IMR-90 (cell line): ENCODE results near the gene ACOT7. TPM values are rescaled to one million over a fixed set of nuclear protein-coding genes. Genes with fewer than 3 reads are reported as not detected.

Experiments
- ATAC-seq: fragments of 200-7000 bp; cut with Tn5 transposase; 2 replicates; pipeline ENCODE4 v1.9.1; 2020; ENCODE audit warnings: low read depth, mild to moderate bottlenecking, moderate library complexity
- BruUV-seq: library from RNA; stranded (reverse); fragments of 400-500 nt; replicated peaks from 2 replicates; lab custom pipeline; 2021; lab: Mats Ljungman, UMichigan
- CTCF ChIA-PET: fragments of 300-600 bp; formaldehyde crosslinking; extraction: SDS; loops from one replicate; lab custom pipeline; 2021; ENCODE audit warnings: antibody characterized with exemption; lab: Yijun Ruan, JAX
- POLR2A ChIA-PET: fragments of 300-600 bp; sonication (Branson Sonifier 250); formaldehyde crosslinking; loops from one replicate; lab custom pipeline; 2022; ENCODE audit warnings: antibody characterized with exemption; ENCODE audit not compliant: unreplicated experiment; lab: Charles Lee
- DNase-seq: peaks from one replicate; pipeline ENCODE4 v3.0.0; 2013
- H2AFZ ChIP-seq: replicated peaks from 2 replicates; pipeline ENCODE3; 2013; ENCODE audit warnings: low read length, mild to moderate bottlenecking; ENCODE audit not compliant: poor library complexity
- H2AK5ac ChIP-seq: 2 replicates; pipeline ENCODE4 v1.6.1; 2013; ENCODE audit warnings: low read depth, low read length, inconsistent platforms
- H2AK9ac ChIP-seq: replicated peaks from 2 replicates; pipeline ENCODE3; 2013; ENCODE audit warnings: mild to moderate bottlenecking, low read depth, low read length, moderate library complexity; ENCODE audit not compliant: poor library complexity
- H2BK120ac ChIP-seq: 2 replicates; pipeline ENCODE4 v1.6.1; 2013; ENCODE audit warnings: low read depth, low read length, inconsistent platforms
- H2BK15ac ChIP-seq: 3 replicates; pipeline ENCODE4 v1.6.1; 2013; ENCODE audit warnings: low read depth, low read length, inconsistent platforms
- H2BK20ac ChIP-seq: 2 replicates; pipeline ENCODE4 v1.6.1; 2013; ENCODE audit warnings: low read depth, mild to moderate bottlenecking, inconsistent platforms, low read length, moderate library complexity
- H2BK5ac ChIP-seq: 2 replicates; pipeline ENCODE4 v1.6.1; 2013; ENCODE audit warnings: mild to moderate bottlenecking, low read depth, low read length, inconsistent platforms; ENCODE audit not compliant: poor library complexity, severe bottlenecking
- H3K14ac ChIP-seq: replicated peaks from 2 replicates; pipeline ENCODE4 v1.6.1; 2013; ENCODE audit warnings: low read depth, low read length, inconsistent platforms
- H3K18ac ChIP-seq: 2 replicates; pipeline ENCODE4 v1.6.1; 2013; ENCODE audit warnings: low read depth, low read length, control low read depth
- H3K23ac ChIP-seq: 2 replicates; pipeline ENCODE4 v1.6.1; 2013; ENCODE audit warnings: low read depth, low read length, inconsistent platforms
- H3K27ac ChIP-seq: 2 replicates; pipeline ENCODE4 v1.5.1; 2013; ENCODE audit warnings: mild to moderate bottlenecking, control low read depth, low read length; ENCODE audit not compliant: insufficient read depth
- H3K27me3 ChIP-seq: 2 replicates; pipeline ENCODE4 v1.6.1; 2013; ENCODE audit warnings: low read length; ENCODE audit not compliant: control insufficient read depth, insufficient read depth
- H3K36me3 ChIP-seq: 2 replicates; pipeline ENCODE4 v1.6.1; 2013; ENCODE audit warnings: low read length, mixed read lengths; ENCODE audit not compliant: control insufficient read depth, insufficient read depth
- H3K4ac ChIP-seq: 2 replicates; pipeline ENCODE4 v1.6.1; 2013; ENCODE audit warnings: low read depth, low read length, inconsistent platforms
- H3K4me1 ChIP-seq: 2 replicates; pipeline ENCODE4 v1.6.1; 2013; ENCODE audit warnings: low read length, mixed read lengths; ENCODE audit not compliant: control insufficient read depth, insufficient read depth
- H3K4me2 ChIP-seq: 2 replicates; pipeline ENCODE4 v1.6.1; 2013; ENCODE audit warnings: low read depth, mild to moderate bottlenecking, control low read depth, low read length, moderate library complexity
- H3K4me3 ChIP-seq: 2 replicates; pipeline ENCODE4 v1.5.1; 2013; ENCODE audit warnings: low read depth, mild to moderate bottlenecking, control low read depth, low read length, moderate library complexity; ENCODE audit not compliant: insufficient read depth
- H3K56ac ChIP-seq: 2 replicates; pipeline ENCODE4 v1.6.1; 2013; ENCODE audit warnings: low read length, inconsistent platforms; ENCODE audit not compliant: insufficient read depth; ENCODE audit errors: extremely low read depth
- H3K79me1 ChIP-seq, 2 experiments: 2 replicates each; pipeline ENCODE4 v1.6.1; 2013; ENCODE audit warnings: low read length in 2 of 2, inconsistent platforms in 1 of 2, low read depth in 1 of 2
- H3K9ac ChIP-seq: 2 replicates; pipeline ENCODE4 v1.6.1; 2013; ENCODE audit warnings: low read depth, low read length, control low read depth
- H3K9me1 ChIP-seq: 2 replicates; pipeline ENCODE4 v1.6.1; 2013; ENCODE audit warnings: low read length, inconsistent platforms; ENCODE audit not compliant: insufficient read depth
- H3K9me3 ChIP-seq: 2 replicates; pipeline ENCODE4 v1.6.1; 2013; ENCODE audit warnings: low read length; ENCODE audit not compliant: control insufficient read depth, insufficient read depth
- H4K20me1 ChIP-seq: 2 replicates; pipeline ENCODE4 v1.6.1; 2013; ENCODE audit warnings: low read length, inconsistent platforms; ENCODE audit not compliant: insufficient read depth
- H4K5ac ChIP-seq: 2 replicates; pipeline ENCODE4 v1.6.1; 2013; ENCODE audit warnings: mild to moderate bottlenecking, low read depth, low read length, control low read depth
- H4K8ac ChIP-seq, 2 experiments: 2 replicates each; pipeline ENCODE4 v1.6.1; 2013; ENCODE audit warnings: low read depth in 2 of 2, low read length in 2 of 2, control low read depth in 1 of 2, inconsistent platforms in 1 of 2
- H4K91ac ChIP-seq: 2 replicates; pipeline ENCODE4 v1.6.1; 2013; ENCODE audit warnings: low read depth, low read length, inconsistent platforms; ENCODE audit not compliant: insufficient read depth
- CEBPB ChIP-seq: IDR thresholded peaks from 2 replicates; pipeline ENCODE4 v1.6.1; 2012; ENCODE audit warnings: low read depth, low read length, improper control_type of control experiment
- MAZ ChIP-seq: IDR thresholded peaks from 2 replicates; pipeline ENCODE4 v1.6.1; 2012; ENCODE audit warnings: low read depth, mild to moderate bottlenecking, low read length, improper control_type of control experiment, moderate library complexity, borderline replicate concordance
- MXI1 ChIP-seq: IDR thresholded peaks from 2 replicates; pipeline ENCODE4 v1.6.1; 2012; ENCODE audit warnings: low read depth, mild to moderate bottlenecking, low read length, moderate library complexity, borderline replicate concordance
- SMC3 ChIP-seq: fragments of 150-350 bp; IDR thresholded peaks from 2 replicates; pipeline ENCODE4 v1.6.1; 2016; ENCODE audit warnings: low read depth, mild to moderate bottlenecking, antibody characterized with exemption, low read length, moderate library complexity
- WGBS, 2 experiments: methylation state at CpG; one replicate each; pipeline versions ENCODE4 v1.1.5 to v1.1.7; 2013; ENCODE audit warnings: missing lambda C conversion rate in 2 of 2; ENCODE audit not compliant: insufficient read length in 1 of 2; ENCODE audit errors: extremely low coverage in 2 of 2; 5-methylcytosine and 5-hydroxymethylcytosine counted together
- dilution Hi-C: fragments of 300-500 bp; cut with HindIII; formaldehyde crosslinking; loops from one replicate; pipeline ENCODE4 v1.14.3; 2018; ENCODE audit warnings: low sequenced_read_pairs; ENCODE audit not compliant: unreplicated experiment
- in situ Hi-C: fragments of 300-500 bp; cut with MboI; formaldehyde crosslinking; loops from 3 replicates; pipeline ENCODE4 v1.14.3; 2019; ENCODE audit warnings: low sequenced_read_pairs, inconsistent platforms, mixed read lengths
- intact Hi-C: fragments of 100-400 bp; cut with micrococcal nuclease; formaldehyde crosslinking; loops from 2 replicates; pipeline ENCODE4 v1.10.0; 2022
- polyA plus RNA-seq, 3 experiments: library from polyadenylated mRNA; depleted of rRNA; stranded (reverse); fragments of >200 nt; gene quantifications; 2 replicates each; pipeline ENCODE4 v1.2.3, GENCODE V29; 2012; ENCODE audit warnings: low replicate concordance in 1 of 3
- total RNA-seq: library from RNA; depleted of rRNA; stranded (reverse); fragments of >200 nt; gene quantifications from 2 replicates; pipeline ENCODE4 v1.2.3, GENCODE V29; 2012
- TF ChIP-seq, protein P1 (sequence below): fragments of 150-350 bp; IDR thresholded peaks from 2 replicates; pipeline ENCODE4 v1.6.1; 2016; ENCODE audit warnings: low read depth, mild to moderate bottlenecking, low read length, moderate library complexity, borderline replicate concordance
- TF ChIP-seq, protein P2 (sequence below): conservative IDR thresholded peaks from 2 replicates; pipeline ENCODE4 v1.5.1; 2012; ENCODE audit warnings: mild to moderate bottlenecking, low read depth, low read length, improper control_type of control experiment

Gene ACOT7
- total and polyA plus RNA-seq, 2 of the 4 experiments (the other 2 are of a cell fraction), result 51.6 to 242 TPM

GRCh38 chr1:6252374-6252710 is 141.2 kb downstream of the ACOT7 start:
- dilution Hi-C loops (no loop called here), in situ Hi-C loops (loop anchor here (10.0 kb wide), 1 partner anchor 152 kb away; no protein-coding TSS in a partner anchor), intact Hi-C loops (no loop called here)
- H3K4me3 ChIP-seq, result no peak overlapping the region
- no peak overlapping the region for H2BK120ac ChIP-seq
- no peak overlapping the region for H3K23ac ChIP-seq
- WGBS, 2 experiments, result 67% methylated on average over 1 of the region's 4 CpGs; no CpG with 5 or more reads in 1 of the 2 experiments
- no peaks in the 10 kb centered on the region for H3K9me3 ChIP-seq
- no peak overlapping the region for H3K27ac ChIP-seq
- no peak overlapping the region for H4K8ac ChIP-seq
- POLR2A ChIA-PET, result no interaction called here
- BruUV-seq, result no TSS peak
- H3K4me2 ChIP-seq, result no peak overlapping the region
- H2BK20ac ChIP-seq, result no peak overlapping the region
- H3K27me3 ChIP-seq, result peaks cover 27% of the 10 kb centered on the region
- no peak overlapping the region for H3K9ac ChIP-seq
- H3K9me1 ChIP-seq, result no peaks in the 10 kb centered on the region
- no peak for ATAC-seq
- H4K20me1 ChIP-seq, result peaks cover 4% of the 10 kb centered on the region
- no peak overlapping the region for H2BK15ac ChIP-seq
- H4K91ac ChIP-seq, result no peak overlapping the region
- no peak overlapping the region for H3K4ac ChIP-seq
- TF ChIP-seq MAZ (no peak), SMC3 (no peak), MXI1 (no peak), CEBPB (no peak)
- TF ChIP-seq, protein P1, sequence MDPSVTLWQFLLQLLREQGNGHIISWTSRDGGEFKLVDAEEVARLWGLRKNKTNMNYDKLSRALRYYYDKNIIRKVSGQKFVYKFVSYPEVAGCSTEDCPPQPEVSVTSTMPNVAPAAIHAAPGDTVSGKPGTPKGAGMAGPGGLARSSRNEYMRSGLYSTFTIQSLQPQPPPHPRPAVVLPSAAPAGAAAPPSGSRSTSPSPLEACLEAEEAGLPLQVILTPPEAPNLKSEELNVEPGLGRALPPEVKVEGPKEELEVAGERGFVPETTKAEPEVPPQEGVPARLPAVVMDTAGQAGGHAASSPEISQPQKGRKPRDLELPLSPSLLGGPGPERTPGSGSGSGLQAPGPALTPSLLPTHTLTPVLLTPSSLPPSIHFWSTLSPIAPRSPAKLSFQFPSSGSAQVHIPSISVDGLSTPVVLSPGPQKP, result no peak
- TF ChIP-seq, protein P2, sequence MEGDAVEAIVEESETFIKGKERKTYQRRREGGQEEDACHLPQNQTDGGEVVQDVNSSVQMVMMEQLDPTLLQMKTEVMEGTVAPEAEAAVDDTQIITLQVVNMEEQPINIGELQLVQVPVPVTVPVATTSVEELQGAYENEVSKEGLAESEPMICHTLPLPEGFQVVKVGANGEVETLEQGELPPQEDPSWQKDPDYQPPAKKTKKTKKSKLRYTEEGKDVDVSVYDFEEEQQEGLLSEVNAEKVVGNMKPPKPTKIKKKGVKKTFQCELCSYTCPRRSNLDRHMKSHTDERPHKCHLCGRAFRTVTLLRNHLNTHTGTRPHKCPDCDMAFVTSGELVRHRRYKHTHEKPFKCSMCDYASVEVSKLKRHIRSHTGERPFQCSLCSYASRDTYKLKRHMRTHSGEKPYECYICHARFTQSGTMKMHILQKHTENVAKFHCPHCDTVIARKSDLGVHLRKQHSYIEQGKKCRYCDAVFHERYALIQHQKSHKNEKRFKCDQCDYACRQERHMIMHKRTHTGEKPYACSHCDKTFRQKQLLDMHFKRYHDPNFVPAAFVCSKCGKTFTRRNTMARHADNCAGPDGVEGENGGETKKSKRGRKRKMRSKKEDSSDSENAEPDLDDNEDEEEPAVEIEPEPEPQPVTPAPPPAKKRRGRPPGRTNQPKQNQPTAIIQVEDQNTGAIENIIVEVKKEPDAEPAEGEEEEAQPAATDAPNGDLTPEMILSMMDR, result no peak
- H3K18ac ChIP-seq, result no peak overlapping the region
- H2AK5ac ChIP-seq, result no peak overlapping the region
- no peak overlapping the region for H3K14ac ChIP-seq
- H3K79me1 ChIP-seq, result no peaks in the 10 kb centered on the region
- H3K4me1 ChIP-seq, result no peaks in the 10 kb centered on the region
- CTCF ChIA-PET, result no interaction called here
- DNase-seq, result no peak
- H3K36me3 ChIP-seq, result no peaks in the 10 kb centered on the region
- H4K5ac ChIP-seq, result no peak overlapping the region
- no peak overlapping the region for H3K56ac ChIP-seq
- H2AK9ac ChIP-seq, result no peak overlapping the region
- H2BK5ac ChIP-seq, result no peak overlapping the region
- H2AFZ ChIP-seq, result no peak overlapping the region
